ENCODE measurements around the gene PDSS2.
"Not testable (repeated sequence)": the region's sequence is repeated elsewhere in the genome, so short reads cannot be mapped to it uniquely, and the experiment has no call there.

The PDSS2 gene

GRCh38 chr6:107416145-107416544, 43.2 kb downstream of the PDSS2 start:
- DNase-seq: no peak

GRCh38 chr6:107413966-107414645, 45.3 kb downstream of the PDSS2 start:
- DNase-seq: no peak

- DNase-seq: no peak
These were observed 48.2 kb downstream of the PDSS2 start for GRCh38 chr6:107411161-107411560.

- no peak for DNase-seq
These were observed 49.4 kb downstream of the PDSS2 start for GRCh38 chr6:107409942-107410341.

GRCh38 chr6:107408714-107409113, 50.6 kb downstream of the PDSS2 start:
- no peak for DNase-seq

GRCh38 chr6:107405002-107405401, 54.4 kb downstream of the PDSS2 start:
- no peak for DNase-seq

- no peak for DNase-seq
These were observed 56.8 kb downstream of the PDSS2 start for GRCh38 chr6:107402533-107402932.

GRCh38 chr6:107401573-107401972, 57.8 kb downstream of the PDSS2 start:
- no peak for DNase-seq

GRCh38 chr6:107400616-107401147, 58.7 kb downstream of the PDSS2 start:
- peak; percentile 55 for DNase-seq

GRCh38 chr6:107399935-107400334, 59.4 kb downstream of the PDSS2 start:
- DNase-seq: no peak

GRCh38 chr6:107398001-107398400, 61.4 kb downstream of the PDSS2 start:
- peak; percentile 80 for DNase-seq

- DNase-seq: peak; percentile 53
These were observed 63.2 kb downstream of the PDSS2 start for GRCh38 chr6:107396211-107396610.

GRCh38 chr6:107392069-107392468, 67.3 kb downstream of the PDSS2 start:
- DNase-seq: no peak

- peak; percentile 74 for DNase-seq
These were observed 68.5 kb downstream of the PDSS2 start for GRCh38 chr6:107390685-107391435.

- DNase-seq: no peak
These were observed 69.3 kb downstream of the PDSS2 start for GRCh38 chr6:107390056-107390455.

GRCh38 chr6:107386904-107387303, 72.5 kb downstream of the PDSS2 start:
- DNase-seq: no peak

- DNase-seq: no peak
These were observed 73.0 kb downstream of the PDSS2 start for GRCh38 chr6:107386340-107386739.

GRCh38 chr6:107383705-107384104, 75.7 kb downstream of the PDSS2 start:
- no peak for DNase-seq

GRCh38 chr6:107374264-107374663, 85.1 kb downstream of the PDSS2 start:
- DNase-seq: no peak

GRCh38 chr6:107369493-107369892, 89.9 kb downstream of the PDSS2 start:
- no peak for DNase-seq

- no peak for DNase-seq
These were observed 90.9 kb downstream of the PDSS2 start for GRCh38 chr6:107368471-107368870.

GRCh38 chr6:107364173-107364572, 95.2 kb downstream of the PDSS2 start:
- not testable (repeated sequence) for DNase-seq

GRCh38 chr6:107361753-107362604, 97.4 kb downstream of the PDSS2 start:
- no peak for DNase-seq

Measured in hematopoietic multipotent progenitor cell treated with erythropoietin and hydrocortisone succinate and interleukin-3 and kit ligand, for 6 days (in vitro differentiated cells).